GM21423 (cell line): ENCODE measurements around the gene EIF5.

ENCODE experiments used
- ATAC-seq: cut with Tn5 transposase; IDR thresholded peaks from one replicate; pipeline ENCODE4 v1.9.1; 2021; ENCODE audit warnings: mild to moderate bottlenecking, moderate library complexity; ENCODE audit not compliant: unreplicated experiment

EIF5 gene

DNA sequence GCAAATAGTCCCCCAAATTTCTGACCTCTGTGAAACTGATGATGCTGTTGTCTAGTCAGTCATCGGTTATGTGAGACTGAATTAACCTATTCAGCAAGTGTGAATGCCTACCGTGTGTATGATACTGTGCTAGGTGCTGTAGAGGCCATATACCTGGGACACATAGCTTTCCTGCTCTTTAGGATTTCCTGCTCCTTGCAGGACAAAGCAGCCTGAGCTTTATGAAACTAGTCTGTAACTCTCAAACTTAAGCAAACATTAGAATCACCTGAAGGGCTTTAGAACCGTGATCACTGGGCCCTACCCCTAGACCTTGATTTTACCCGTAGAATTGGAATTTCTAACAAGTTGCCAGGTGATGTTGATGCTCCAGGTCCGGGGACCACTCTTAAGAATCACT is 58.1 kb downstream of the EIF5 start:
- no peak for ATAC-seq

DNA sequence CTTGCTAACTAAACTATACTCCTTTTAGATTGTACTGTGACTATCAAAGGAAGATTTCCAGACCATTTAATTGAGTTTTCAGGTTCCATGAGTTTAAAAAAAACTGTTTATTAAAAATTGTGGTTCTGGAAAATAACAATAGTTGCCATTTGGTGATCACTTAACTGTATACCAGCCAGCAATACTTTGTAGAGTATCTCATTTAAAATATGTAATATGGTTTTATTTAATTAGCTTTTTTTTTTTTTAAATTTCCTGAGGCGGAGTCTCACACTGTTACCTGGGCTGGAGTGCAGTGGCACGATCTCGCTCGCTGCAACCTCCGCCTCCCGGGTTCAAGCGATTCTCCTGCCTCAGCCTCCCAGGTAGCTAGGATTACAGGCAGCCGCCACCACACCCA is 58.5 kb downstream of the EIF5 start:
- ATAC-seq, result no peak

DNA sequence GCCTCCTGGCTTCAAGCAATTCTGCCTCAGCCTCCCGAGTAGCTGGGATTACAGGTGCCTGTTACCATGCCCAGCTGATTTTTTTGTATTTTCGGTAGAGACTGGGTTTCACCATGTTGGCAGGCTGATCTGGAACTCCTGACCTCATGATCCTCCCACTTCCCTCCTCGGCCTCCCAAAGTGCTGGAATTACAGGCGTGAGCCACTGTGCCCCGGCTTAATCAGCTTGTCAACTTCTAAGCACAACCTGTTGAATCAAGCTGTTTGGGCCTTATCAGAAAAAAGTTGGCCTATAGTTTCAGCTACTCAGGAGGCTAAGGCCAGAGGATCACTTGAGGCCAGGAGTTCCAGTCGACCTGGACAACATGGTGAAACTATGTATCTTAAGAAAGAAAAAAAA is 59.0 kb downstream of the EIF5 start:
- no peak for ATAC-seq

DNA sequence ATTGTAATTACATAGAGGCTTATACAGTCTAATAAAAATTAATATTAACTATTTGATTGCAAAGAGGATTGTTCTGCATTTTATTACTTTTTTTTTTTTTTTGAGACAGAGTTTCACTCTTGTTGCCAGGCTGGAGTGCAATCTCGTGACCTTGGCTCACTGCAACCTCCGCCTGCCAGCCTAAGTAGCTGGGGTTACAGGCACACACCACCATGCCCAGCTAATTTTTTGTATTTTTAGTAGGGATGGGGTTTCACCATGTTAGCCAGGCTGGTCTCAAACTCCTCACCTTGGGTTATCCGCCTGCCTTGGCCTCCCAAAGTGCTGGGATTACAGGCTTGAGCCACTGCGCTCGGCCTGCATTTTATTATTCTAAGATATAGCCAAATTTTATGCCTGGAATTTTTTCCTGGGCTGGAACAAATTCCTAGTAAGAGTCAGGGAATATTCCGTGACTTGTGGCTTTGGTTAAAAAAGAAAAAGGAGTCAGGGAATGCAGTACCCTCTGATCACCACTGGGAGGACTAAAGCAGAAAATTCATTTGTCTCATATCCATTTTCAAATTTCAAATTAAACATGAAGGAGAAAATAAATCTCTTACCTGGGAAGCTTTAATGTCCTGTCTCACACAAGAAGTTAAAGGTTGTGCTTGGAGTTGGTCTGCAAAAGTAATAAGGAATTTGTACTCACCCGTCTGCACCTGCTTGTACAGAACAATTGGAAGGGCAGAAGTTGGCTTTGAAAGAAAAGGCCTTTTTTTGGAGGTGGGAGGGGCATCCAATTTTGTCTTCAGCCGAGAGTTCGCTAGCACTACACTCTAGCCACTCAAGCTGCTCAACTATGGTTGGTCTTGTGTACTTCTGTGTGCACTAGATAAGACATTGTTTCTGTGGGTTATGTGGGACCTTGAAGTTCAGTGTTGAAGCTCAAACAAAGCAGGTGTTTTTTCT is 59.9 kb downstream of the EIF5 start:
- ATAC-seq, result no peak
